GM18499 (cell line): ENCODE measurements around the gene RABEPK.
"Not testable (repeated sequence)": the region's sequence is repeated elsewhere in the genome, so short reads cannot be mapped to it uniquely, and the experiment has no call there.

Experiments used
- ATAC-seq: cut with Tn5 transposase; IDR thresholded peaks from one replicate; pipeline ENCODE4 v1.9.1; 2021; ENCODE audit warnings: moderate number of reproducible peaks; ENCODE audit not compliant: insufficient read depth, unreplicated experiment

The RABEPK gene

GRCh38 chr9:125200216-125201047 is at the start of gene RABEPK:
Gene RABEPK (plus strand): TSS chr9:125200542. CDS start chr9:125203014, 2,472 bp downstream.
- peak; percentile 86 for ATAC-seq

GRCh38 chr9:125151730-125152129 is 48.6 kb upstream of the RABEPK start:
- ATAC-seq = no peak

- no peak for ATAC-seq
Measured at GRCh38 chr9:125153712-125154367, 46.5 kb upstream of the RABEPK start.

- no peak for ATAC-seq
Measured at GRCh38 chr9:125156551-125156950, 43.8 kb upstream of the RABEPK start.

GRCh38 chr9:125160750-125161149 is 39.6 kb upstream of the RABEPK start:
- no peak for ATAC-seq

- ATAC-seq = no peak
Measured at GRCh38 chr9:125161284-125161918, 38.9 kb upstream of the RABEPK start.

- ATAC-seq = not testable (repeated sequence)
Measured at GRCh38 chr9:125162891-125163290, 37.5 kb upstream of the RABEPK start.

GRCh38 chr9:125166762-125167161 is 33.6 kb upstream of the RABEPK start:
- no peak for ATAC-seq

GRCh38 chr9:125169895-125170294 is 30.4 kb upstream of the RABEPK start:
- no peak for ATAC-seq

- no peak for ATAC-seq
Measured at GRCh38 chr9:125172031-125172755, 28.1 kb upstream of the RABEPK start.

- no peak for ATAC-seq
Measured at GRCh38 chr9:125176636-125177035, 23.7 kb upstream of the RABEPK start.

- no peak for ATAC-seq
Measured at GRCh38 chr9:125177888-125178287, 22.5 kb upstream of the RABEPK start.

- ATAC-seq = not testable (repeated sequence)
Measured at GRCh38 chr9:125179776-125180175, 20.6 kb upstream of the RABEPK start.

- ATAC-seq = no peak
Measured at GRCh38 chr9:125180876-125181275, 19.5 kb upstream of the RABEPK start.

GRCh38 chr9:125181756-125182155 is 18.6 kb upstream of the RABEPK start:
- ATAC-seq = not testable (repeated sequence)

GRCh38 chr9:125183054-125183453 is 17.3 kb upstream of the RABEPK start:
- no peak for ATAC-seq

- no peak for ATAC-seq
Measured at GRCh38 chr9:125183561-125183960, 16.8 kb upstream of the RABEPK start.

- no peak for ATAC-seq
Measured at GRCh38 chr9:125189011-125189360, 11.4 kb upstream of the RABEPK start.

GRCh38 chr9:125189361-125190289 is 10.7 kb upstream of the RABEPK start, which contains the start of gene PPP6C:
Gene PPP6C (minus strand): TSS chr9:125189803. CDS start chr9:125189718, 85 bp downstream.
- ATAC-seq = peak; percentile 86
